Thyroid gland (tissue), 4 donors: ENCODE measurements around the gene EXT2.

Source experiments
- POLR2A ChIP-seq, 2 donors: fragments of 450-650 bp; IDR thresholded peaks; one replicate each; pipeline ENCODE4 v1.6.1; 2017; ENCODE audit warnings: antibody characterized with exemption in 2 of 2, mild to moderate bottlenecking in 2 of 2, moderate library complexity in 1 of 2
- TF ChIP-seq, protein P1 (sequence below), 6 experiments: fragments of 200-600 bp in 3 of 6; fragments of 450-650 bp in 3 of 6; sonication (generic) in 3 of 6; IDR thresholded peaks; one replicate each; pipeline ENCODE4 v1.5.1; 2016 to 2019; ENCODE audit warnings: antibody characterized with exemption in 6 of 6, mild to moderate bottlenecking in 2 of 6, inconsistent platforms in 1 of 6, moderate library complexity in 1 of 6

DNA sequence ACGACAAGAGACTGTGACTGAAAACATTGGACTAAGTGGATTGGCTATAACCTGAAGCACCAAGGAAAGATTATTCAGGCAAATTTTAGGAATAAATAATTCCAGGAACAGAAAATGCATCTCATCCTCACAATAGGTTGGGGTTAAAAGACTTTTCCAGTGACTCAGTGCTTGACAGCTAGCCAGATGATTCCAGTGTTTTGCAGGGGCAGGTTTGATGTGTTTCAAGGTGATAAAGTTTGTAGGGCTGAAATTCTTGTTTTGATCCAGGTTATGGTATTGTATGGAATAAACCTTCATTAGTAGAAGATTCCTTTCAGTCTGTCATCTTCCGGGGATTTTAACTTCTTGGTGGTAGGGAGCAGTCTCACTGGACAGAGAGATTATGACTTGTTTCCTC is 2.3 kb downstream of the EXT2 start:
- TF ChIP-seq, protein P1, sequence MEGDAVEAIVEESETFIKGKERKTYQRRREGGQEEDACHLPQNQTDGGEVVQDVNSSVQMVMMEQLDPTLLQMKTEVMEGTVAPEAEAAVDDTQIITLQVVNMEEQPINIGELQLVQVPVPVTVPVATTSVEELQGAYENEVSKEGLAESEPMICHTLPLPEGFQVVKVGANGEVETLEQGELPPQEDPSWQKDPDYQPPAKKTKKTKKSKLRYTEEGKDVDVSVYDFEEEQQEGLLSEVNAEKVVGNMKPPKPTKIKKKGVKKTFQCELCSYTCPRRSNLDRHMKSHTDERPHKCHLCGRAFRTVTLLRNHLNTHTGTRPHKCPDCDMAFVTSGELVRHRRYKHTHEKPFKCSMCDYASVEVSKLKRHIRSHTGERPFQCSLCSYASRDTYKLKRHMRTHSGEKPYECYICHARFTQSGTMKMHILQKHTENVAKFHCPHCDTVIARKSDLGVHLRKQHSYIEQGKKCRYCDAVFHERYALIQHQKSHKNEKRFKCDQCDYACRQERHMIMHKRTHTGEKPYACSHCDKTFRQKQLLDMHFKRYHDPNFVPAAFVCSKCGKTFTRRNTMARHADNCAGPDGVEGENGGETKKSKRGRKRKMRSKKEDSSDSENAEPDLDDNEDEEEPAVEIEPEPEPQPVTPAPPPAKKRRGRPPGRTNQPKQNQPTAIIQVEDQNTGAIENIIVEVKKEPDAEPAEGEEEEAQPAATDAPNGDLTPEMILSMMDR (IDR thresholded peaks at IDR 0.05) = no peak
- no peak for TF ChIP-seq POLR2A (IDR thresholded peaks at IDR 0.05)
